GM12874 (cell line): ENCODE data around the gene TUBGCP5.
A peak's percentile ranks its signal among the peaks of the same experiment; 100 is the strongest.

Experiments used
- TF ChIP-seq, protein P1 (sequence below): IDR thresholded peaks from 2 replicates; pipeline ENCODE4 v1.5.1; 2011; ENCODE audit warnings: low read depth, mild to moderate bottlenecking, control low read depth, low read length, moderate library complexity; ENCODE audit not compliant: insufficient read depth

Gene TUBGCP5

DNA sequence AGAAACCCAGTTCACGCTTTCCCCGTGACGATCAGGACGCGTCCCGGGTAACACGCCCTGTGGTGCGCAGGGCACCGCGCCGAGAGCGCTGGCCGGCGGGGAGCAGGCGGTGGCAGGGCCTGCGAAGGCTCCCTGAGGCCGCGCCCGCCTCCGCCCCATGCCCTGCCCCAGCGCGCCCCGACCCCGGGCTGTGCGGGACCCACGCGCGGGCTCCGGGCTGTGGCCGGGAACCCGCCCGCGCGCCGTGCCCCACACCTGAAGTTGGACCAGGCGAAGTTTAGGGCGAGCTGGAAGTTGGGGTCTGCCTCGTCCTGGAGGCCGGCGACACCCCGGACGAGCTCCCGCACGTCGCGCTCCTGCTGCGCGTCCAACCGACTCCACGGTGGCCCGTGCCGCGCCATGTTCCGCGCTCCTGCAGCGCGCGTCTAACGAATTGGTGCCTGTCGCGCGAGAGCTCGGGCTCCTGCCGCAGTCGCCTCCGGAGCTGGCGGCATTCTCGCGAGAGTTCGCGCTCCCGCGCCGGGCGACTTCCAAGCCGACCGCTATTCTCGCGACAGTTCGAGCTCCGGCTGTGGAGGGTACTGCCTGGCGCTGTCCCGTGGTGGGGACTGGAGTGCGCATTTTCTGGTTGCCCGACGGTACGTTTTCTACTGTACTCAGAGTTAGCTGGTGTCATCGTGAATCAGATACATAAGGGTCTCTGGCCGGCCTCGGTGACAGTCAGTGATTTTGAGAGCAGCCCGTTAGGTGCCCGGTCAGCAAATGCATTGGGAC, at the start of gene TUBGCP5:
Gene TUBGCP5 (minus strand): TSS at position 427 of the 774 bp plus-strand sequence. CDS start 26 bp downstream, at position 401.
- TF ChIP-seq, protein P1, sequence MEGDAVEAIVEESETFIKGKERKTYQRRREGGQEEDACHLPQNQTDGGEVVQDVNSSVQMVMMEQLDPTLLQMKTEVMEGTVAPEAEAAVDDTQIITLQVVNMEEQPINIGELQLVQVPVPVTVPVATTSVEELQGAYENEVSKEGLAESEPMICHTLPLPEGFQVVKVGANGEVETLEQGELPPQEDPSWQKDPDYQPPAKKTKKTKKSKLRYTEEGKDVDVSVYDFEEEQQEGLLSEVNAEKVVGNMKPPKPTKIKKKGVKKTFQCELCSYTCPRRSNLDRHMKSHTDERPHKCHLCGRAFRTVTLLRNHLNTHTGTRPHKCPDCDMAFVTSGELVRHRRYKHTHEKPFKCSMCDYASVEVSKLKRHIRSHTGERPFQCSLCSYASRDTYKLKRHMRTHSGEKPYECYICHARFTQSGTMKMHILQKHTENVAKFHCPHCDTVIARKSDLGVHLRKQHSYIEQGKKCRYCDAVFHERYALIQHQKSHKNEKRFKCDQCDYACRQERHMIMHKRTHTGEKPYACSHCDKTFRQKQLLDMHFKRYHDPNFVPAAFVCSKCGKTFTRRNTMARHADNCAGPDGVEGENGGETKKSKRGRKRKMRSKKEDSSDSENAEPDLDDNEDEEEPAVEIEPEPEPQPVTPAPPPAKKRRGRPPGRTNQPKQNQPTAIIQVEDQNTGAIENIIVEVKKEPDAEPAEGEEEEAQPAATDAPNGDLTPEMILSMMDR, result 0 out of 2 replicates have a peak, but pooled peaks have one; percentile 13

DNA sequence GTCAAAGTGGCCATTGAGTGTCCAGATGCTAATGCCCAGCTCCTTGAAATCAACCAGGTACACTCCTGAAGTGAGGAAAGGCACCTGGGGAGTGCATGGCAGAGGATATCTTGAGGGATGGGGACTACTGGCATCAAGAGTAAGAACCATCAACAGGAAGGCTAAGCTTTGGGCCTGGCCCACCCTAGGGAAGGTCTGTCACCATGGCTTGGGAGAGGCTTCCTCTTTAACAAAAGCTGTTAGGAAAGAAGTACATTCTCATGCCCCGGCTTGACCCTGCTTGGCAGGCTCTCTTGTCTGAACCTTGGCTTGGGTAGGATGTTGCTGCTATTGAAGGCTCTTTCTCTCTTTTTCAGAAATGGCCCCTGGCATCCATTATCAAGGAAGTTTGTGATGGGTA, 43.7 kb upstream of the TUBGCP5 start:
- TF ChIP-seq, protein P1, result no peak

DNA sequence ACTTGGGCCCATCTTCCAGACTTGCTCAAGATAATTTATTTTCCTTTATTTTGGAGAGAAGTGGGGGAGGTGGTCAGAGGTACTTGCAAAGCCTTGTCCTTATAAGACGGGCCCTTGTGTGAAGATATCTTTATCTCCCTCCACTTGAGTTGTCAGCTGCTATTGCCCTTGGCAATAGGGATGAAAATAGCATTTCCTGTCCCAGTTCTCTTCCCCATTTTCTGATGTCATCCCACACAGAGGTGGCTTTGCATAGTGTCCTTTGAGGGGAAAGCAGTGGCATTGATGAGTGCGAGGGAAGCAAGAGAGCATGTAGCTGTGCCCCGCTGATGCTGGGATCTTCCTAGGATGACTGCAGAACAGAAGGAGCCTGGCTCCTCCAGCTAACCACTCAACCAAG, 41.9 kb upstream of the TUBGCP5 start:
- TF ChIP-seq, protein P1, result no peak

DNA sequence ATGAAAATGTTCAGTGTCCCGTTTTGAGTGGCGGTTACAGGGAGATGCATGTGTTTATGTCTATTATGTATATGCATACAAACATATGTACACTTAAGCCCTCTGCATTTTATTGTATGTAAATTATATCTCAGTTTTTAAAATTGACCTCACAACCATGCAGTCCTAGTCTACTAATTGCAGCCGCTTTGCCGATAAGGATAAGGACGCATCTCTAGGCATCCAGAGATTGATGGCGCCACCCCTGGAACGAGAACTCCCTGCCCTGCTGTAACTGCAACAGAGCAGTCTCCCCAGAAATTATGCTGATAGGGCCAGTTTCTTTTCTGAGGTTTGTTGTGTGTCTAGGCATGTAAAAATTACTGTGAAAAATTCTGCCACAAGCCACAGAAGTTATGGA, 40.4 kb upstream of the TUBGCP5 start:
- TF ChIP-seq, protein P1, result no peak

DNA sequence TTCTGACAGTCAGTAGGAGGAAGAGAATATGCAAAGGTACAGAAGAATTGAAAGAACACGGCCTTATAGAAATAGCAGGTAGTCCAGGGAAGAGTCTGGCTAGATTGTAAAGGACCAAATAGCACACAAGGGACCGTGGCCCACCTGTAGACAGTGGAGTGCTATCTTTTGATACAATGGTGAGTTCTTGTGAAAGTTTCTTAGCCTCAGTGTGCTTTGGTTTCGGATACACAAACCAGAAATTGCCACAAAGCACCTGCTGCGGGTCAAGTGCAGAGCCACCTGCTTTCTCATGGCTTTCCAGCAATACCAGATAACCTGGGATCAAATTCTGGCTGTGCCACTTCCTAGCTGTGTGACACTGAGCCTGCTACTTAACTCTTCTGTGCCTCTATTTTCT, 36.6 kb upstream of the TUBGCP5 start:
- TF ChIP-seq, protein P1, result no peak

DNA sequence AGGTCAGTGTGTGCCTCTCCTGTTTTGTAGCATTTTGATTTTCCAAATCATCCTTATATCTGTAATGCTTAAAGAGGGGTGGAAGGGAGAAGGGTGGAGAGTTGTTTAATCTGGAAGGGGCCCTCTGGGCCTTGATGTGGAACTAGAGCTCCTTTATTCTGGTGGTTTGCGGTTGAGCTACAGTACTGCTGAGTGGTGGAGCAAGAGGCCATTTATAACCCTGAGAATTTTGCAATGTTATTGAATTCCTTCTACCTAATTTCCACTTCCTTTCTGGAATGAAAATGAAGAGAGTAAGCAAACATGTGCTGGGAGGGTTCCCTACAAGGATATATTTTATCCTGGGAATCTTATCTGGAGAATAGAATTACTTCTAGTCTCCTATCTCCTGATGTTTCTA, 35.3 kb upstream of the TUBGCP5 start:
- TF ChIP-seq, protein P1, result no peak

DNA sequence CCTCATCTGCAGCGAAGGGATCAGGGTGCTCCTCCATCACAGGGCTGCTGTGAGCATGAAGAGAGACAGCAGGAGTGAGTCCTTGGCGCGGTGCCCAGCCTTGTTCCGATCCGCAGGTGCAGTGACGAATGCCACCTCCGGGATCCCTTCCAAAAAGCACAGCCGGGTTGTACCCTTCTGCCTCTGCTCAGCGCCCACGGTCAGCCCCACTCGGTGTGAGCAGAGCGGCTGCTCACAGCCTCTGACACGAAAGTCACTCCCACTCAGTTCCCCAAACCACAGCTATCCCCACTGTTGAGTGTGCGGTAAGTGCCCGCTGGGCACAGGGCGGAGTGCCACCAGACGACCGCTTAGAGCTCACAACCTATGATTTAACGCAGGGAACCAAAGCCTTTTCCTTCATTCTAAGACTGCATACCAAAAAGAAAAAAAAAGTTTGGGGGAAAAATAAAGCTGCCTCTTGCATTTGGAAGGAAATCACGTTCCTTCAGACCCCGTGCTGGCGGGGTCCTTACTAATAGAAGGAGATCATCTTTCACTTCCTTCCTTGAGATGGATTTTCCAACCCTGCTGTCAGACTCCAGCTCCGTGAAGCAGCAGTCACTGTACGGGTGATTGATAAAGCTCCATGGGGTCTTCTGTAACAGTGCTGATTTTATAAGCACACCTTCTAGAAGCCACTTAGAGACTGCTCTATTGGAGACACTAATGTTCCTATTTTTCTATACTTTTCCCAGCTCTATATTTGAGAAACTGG, 34.7 kb upstream of the TUBGCP5 start:
- TF ChIP-seq, protein P1, result no peak
